HG03159 (cell line): Measurements from ENCODE around the gene WFDC10B.
"Not testable (repeated sequence)": the region's sequence is repeated elsewhere in the genome, so short reads cannot be mapped to it uniquely, and the experiment has no call there.

Experiments used
- ATAC-seq: cut with Tn5 transposase; IDR thresholded peaks from one replicate; pipeline ENCODE4 v1.9.1; 2021; ENCODE audit warnings: mild to moderate bottlenecking, moderate library complexity; ENCODE audit not compliant: unreplicated experiment

Gene WFDC10B

DNA sequence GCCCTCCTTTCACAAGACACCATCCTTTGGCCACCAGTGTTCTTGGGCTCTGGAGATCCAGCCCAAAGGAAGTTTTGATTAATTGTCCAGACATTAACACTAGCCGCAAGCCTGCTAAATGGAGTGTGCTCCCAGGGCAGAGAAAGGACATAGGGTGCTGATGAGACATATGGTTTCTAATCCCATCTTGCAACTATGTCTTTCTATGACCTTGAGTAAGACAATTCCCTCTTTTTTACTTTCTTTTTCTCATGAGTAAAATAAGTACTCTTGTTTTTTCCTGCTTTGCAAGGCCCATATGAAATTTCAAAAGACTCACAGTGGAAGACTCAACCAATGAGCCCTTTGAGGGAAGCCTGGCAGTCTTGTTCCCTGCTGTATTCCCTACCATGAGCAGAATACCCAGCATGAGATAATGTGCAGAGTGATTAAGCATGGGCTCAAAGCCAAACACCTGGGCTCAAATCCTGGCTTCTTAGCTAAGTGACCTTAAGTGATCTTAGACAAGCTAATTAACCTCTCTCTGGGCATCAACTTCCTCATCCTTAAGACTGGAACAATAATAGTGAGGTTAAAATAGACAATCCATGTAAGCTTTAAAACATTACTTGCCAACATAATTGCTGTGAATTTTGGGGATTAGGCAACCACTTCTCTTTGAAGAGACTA is at the start of gene WFDC10B:
TSS of gene WFDC10B (minus strand) at position 51 of the 669 bp plus-strand sequence. CDS start 19,027 bp downstream, outside the sequence.
- ATAC-seq, result no peak

DNA sequence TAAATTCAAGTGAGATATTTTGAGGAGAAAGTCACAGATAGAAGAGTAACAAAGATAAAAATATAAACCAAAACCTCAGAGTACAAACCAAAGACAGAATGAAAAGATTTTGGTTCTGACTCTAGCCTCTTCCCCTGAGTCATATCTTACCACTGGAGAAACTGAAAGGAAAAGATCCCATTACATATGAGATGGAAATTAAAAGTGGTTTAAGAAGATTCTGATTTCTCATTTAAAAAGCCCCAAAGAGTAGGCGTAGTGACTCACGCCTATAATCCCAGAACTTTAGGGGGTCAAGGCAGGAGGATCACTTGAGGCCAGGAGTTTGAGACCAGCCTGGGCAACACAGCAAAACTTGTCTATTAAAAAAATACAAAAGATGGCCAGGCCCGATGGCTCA is 47.9 kb upstream of the WFDC10B start:
- ATAC-seq, result no peak

DNA sequence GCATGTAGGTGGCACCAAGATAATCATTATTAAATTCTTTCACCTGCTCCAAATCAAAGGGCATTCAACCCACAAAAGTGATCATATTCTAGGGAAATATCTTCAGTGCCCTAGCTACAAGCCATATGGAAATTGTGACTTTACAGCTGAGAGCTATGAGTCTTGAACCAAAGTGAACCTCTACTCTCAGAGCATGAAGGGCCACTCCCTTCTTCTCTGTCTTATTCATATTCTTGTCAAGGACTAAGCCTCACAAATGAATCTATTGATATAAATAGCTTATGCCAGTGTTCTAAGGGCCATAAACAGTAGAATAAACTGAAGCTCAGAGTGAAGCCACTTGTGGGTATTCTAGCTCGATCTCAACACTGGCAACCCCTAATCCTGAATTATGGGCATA is 46.9 kb upstream of the WFDC10B start:
- ATAC-seq, result no peak

DNA sequence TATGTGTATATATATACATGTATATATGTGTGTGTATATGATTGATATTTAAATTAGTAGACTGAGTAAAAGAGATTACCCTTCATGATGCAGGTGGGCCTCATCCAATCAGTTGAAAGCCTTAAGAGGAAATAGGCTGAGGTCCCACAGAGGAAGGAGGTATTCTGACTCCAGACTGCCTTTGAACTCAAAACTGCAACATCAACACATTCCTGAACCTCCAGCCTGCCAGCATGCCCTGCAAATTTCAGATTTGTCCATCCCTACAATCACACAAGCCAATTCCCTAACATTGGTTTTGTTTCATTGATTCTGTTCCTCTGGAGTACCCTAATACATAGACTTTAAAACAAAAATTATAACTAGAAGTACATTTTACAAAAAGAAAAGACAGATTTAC is 40.2 kb upstream of the WFDC10B start:
- no peak for ATAC-seq

DNA sequence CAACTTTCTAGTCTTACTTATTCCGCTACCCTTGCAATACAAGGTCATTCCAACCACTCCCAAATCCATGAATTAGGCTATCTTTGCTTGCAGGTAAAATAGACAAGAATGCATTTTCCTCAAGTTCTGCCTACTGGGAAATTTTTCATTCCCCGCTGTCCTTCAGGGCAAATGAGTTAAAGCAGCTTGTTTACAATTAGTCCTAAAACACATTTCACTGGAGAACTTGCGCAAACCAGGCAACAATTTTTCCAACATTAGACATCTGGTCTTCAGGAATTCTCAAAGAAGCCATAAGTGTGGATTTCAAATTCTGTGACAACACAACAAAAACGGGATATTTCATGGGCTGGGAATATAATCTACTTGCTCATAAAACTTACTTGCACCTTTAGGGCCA is 37.8 kb upstream of the WFDC10B start:
- ATAC-seq, result no peak

DNA sequence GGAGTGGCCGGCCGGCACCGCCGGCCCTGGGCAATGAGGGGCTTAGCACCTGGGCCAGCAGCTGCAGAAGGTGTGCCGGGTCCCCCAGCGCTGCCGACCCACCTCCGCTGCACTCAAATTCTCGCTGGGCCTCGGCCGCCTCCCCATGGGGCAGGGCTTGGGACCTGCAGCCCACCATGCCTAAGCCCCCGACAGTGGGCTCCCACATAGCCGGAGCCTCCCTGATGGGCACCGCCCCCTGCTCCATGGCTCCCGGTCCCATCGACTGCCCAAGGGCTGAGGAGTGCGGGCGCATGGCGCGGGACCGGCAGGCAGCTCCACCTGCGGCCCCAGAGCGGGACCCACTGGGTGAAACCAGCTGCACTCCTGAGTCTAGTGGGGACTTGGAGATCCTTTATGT is 31.2 kb upstream of the WFDC10B start:
- ATAC-seq, result no peak

DNA sequence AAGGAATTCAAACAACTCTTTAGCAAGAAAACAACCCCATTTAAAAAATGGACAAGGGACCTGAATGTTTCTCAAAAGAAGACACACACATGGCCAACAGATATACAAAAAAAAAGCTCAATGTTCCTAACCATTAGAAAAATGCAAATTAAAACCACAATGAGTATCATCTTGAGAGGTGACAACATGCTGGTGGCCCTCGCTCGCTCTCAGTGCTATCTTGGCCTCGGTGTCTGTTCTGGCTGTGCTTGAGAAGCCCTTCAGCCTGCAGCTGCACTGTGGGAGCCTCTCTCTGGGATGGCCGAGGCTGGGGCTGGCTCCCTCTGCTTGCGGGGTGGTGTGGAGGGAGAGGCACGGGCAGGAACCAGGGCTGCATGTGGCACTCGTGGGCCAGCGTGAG is 30.7 kb upstream of the WFDC10B start:
- ATAC-seq, result no peak

DNA sequence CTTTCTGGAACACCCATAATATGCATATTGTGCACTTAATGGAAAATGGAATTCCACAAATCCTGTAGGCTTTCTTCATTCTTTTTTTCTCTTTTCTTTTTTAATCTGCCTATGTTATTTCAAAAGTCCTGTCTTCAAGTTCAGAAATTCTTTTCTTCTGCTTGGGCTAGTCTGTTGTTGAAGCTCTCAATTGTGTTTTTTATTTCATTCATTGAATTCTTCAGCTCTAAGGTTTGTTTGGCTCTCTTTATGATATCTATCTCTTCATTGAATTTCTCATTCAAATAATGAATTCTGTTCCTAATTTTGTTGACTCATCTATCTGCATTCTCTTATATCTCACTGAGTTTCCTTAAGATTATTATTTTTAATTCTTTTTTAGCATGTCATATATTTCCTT is 27.4 kb upstream of the WFDC10B start:
- no peak for ATAC-seq

DNA sequence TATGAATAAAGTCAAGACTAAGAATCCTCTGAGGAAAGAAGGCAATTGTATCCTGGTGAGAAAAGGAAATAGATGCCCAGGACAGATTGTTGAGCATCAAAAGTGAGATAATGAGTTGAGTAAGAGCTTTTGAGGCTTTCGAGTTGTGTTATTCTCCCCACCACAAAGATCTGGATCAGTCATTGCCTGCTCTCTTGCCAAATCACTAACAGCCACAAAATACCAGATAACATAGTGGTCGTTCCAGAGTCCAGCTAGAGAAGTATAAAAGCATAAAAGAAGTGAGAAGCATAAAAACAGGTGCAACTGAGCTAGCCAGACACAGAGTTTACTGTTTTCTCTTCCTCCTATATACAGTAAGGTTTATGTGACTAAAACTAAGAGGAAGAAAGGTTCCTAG is 22.2 kb upstream of the WFDC10B start:
- ATAC-seq, result no peak

DNA sequence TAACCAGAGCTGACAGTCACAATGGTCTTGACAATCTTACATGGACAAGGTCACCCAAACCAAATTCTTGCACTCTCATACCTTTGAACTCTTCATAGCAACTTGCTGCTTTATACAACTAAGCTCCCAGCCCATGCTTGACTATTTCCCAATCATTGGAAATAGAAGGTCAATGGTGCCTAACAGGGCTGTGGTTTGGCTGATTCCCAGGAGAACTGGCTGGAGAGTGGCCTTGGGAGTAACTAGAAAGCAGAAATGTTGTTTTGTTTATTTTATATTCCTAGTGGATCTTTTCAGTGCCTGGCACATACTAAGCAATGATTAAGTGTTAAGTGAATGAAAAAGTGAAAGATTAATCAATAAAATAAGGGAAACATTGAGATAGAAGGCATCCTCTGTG is 20.3 kb upstream of the WFDC10B start:
- no peak for ATAC-seq

DNA sequence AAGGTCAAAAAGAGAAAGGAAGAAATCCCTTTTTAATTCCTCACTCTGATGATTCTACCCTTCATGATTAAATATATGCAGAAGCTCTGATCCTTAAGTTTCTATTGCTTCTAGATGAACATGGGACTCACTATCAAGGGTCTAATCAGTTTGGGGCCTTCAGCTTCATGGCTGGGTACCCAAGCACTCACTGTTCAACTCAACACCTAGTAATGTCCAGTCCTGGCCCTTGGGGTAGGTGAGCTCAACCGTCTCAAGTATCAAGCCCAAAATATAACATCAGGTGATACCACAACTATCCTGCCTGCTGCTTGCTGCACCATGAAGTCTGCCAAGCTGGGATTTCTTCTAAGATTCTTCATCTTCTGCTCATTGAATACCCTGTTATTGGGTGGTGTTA is 17.2 kb upstream of the WFDC10B start, which contains the start of gene SPINT4:
TSS of gene SPINT4 (plus strand) at position 301 of the 400 bp plus-strand sequence. CDS start at position 322, 21 bp downstream.
- no peak for ATAC-seq

DNA sequence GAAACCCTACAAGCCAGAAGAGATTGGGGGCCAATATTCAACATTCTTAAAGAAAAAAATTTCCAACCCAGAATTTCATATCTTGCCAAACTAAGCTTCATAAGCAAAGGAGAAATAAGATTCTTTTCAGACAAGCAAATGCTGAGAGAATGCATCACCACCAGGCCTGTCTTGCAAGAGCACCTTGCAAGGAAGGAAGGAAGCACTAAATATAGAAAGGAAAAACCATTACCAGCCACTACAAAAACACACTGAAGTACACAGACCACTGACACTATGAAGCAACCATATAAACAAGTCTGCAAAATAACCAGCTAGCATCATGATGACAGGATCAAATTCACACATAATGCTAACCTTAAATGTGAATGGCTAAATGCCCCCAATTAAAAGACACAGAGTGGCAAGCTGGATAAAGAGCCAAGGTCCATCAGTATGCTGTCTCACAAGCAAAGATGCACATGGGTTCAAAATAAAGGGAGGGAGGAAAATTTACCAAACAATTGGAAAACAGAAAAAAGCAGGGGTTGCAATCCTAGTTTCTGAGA is 11.4 kb upstream of the WFDC10B start:
- not testable (repeated sequence) for ATAC-seq

DNA sequence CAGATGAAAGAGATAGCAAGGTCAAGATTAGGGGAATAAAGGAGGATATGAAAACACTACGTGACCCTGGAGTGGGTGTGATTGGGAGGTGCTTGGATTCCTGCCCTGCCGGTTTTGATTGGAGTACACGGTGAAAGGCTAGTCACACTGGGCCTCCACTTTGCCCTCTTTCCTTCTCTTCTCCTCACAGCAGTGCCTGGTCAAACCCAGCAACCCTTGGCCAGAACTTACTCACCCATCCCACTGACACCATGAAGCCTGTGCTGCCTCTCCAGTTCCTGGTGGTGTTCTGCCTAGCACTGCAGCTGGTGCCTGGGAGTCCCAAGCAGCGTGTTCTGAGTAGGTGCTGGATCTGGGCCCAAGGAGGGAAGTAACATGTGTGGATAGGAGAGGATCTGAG is 2.9 kb downstream of the WFDC10B start, which contains the start of gene WFDC13:
TSS of gene WFDC13 (plus strand) at position 166 of the 400 bp plus-strand sequence. CDS start at position 252, 86 bp downstream.
- no peak for ATAC-seq

DNA sequence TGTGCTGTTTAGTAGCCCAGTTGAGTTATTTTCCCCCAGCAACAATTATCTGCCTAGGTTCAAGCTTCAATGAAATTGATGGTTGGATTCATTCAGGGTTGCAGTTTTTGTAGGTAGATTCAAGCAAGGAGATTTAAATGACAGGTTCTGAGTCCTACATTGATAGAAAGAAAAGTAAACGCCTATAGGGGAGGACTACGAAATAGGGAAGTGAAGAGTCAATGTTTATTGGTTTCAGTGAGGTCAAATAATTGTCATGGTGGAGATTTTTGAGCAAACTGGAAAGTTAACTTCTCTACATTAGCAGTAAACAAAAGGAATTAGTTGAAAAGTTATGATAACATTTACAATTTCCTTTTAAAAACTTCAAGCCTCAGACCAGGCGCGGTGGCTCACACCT is 3.7 kb downstream of the WFDC10B start:
- no peak for ATAC-seq

DNA sequence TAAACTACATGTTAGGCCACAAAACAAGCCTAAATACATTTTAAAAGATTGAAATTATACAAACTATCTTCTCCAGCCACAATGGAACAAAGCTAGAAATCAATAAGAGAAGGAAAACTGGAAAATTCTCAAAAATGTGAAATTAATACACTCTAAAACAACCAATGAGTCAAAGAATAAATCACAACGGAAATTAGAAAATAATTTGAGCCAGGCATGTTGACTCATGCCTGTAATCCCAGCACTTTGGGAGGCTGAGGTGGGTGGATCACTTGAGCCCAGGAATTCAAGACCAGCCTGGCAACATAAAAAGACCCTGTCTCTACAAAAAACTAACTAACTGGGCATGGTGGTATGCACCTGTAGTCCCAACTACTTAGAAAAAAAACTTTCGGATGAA is 9.3 kb downstream of the WFDC10B start:
- ATAC-seq, result no peak

DNA sequence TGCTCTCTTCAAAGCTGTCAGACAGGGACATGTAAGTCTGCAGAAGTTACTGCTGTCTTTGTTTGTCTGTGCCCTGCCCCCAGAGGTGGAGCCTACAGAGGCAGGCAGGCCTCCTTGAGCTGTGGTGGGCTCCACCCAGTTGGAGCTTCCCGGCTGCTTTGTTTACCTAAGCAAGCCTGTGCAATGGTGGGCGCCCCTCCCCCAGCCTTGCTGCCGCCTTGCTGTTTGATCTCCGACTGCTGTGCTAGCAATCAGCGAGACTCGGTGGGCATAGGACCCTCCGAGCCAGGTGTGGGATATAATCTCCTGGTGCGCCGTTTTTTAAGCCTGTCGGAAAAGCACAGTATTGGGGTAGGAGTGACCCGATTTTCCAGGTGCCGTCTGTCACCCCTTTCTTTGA is 11.5 kb downstream of the WFDC10B start:
- not testable (repeated sequence) for ATAC-seq

DNA sequence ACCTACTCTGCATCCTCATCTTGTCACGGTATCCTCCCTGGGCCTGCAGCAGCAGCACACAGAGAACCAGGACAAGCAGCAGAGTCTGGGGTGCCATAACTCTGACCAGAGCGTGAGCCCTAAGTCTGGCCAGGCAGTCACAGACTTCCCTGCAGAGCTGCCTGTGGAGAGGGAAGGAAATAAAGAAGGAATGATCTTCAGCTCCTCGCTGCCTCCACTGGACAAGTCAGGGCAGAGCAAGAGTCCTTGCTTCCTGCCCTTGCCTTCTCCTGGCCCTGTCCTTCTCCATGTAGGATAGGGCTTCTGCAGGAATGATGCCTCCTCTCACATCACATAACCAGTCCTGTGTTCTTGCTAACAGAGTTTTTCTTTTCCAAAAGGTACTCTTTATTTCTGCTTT is 18.9 kb downstream of the WFDC10B start:
- no peak for ATAC-seq

DNA sequence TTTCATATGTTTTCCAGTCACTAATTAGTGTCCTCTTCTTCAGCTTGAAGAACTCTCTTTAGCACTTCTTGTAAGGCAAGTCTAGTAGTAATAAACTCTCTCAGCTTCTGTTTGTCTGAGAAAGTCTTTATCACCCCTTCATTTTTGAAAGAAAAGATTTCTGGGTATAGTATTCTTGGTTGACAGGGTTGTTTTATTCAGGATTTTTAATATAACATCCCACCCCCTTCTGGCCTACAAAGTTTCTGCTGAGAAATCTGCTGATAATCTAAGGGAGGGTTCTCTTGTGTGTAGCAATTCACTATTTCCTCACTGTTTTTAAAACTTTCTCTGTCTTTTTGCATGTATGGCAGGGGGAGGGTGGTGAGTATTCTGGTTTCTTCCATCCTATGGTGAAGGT is 25.2 kb downstream of the WFDC10B start:
- ATAC-seq, result no peak

DNA sequence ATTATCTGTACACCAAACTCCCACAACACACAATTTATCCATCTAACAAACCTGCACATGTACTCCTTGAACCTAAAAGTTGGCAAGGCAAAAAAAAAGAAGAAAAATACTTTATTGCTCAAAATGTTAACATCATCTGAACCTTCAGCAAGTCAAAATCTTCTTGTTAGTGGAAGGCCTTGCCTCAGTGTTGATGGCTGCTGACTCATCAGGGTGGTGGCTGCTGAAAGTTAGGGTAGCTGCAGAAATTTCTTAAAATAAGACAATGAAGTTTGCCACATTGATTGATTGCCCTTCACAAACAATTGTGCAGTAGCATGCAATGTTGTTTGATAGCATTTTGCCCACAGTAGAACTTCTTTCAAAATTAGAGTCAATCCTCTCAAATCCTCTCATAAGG is 32.1 kb downstream of the WFDC10B start:
- ATAC-seq, result no peak

DNA sequence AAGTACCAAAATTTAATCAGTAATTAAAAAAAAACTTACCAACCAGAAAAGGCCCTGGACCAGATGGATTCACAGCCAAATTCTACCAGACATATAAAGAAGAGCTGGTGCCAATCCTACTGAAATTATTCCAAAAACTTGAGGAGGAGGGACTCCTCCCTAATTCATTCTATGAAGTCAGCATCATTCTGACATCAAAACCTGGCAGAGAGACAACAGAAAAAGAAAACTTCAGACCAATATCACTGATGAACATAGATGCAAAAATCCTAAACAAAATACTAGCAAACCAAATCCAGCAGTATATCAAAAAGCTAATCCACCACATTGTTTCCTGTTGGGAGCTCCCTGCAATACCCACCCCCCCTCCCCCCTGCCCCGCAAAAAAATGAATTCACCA is 34.7 kb downstream of the WFDC10B start, which contains the start of gene WFDC11:
TSS of gene WFDC11 (minus strand) at position 101 of the 400 bp plus-strand sequence. CDS start 19,639 bp downstream, outside the sequence.
- no peak for ATAC-seq

DNA sequence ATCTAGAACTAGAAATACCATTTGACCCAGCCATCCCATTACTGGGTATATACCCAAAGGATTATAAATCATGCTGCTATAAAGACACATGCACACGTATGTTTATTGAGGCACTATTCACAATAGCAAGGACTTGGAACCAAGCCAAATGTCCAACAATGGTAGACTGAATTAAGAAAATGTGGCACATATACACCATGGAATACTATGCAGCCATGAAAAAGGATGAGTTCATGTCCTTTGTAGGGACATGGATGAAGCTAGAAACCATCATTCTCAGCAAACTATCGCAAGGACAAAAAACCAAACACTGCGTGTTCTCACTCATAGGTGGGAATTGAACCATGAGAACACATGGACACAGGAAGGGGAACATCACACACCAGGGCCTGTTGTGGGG is 47.8 kb downstream of the WFDC10B start:
- not testable (repeated sequence) for ATAC-seq

DNA sequence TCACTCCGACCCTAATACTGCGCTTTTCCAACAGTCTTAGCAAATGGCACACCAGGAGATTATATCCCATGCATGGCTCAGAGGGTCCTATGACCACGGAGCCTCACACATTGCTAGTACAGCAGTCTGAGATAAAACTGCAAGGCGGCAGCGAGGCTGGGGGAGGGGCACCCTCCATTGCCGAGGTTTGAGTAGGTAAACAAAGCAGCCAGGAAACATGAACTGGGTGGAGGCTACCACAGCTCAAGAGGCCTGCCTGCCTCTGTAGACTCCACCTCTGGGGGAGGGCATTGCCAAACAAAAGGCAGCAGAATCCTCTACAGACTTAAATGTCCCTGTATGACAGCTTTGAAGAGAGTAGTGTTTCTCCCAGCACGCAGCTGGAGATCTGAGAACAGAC is 53.1 kb downstream of the WFDC10B start:
- ATAC-seq, result not testable (repeated sequence)
